ENCODE measurements around the gene ERICH3. TPM values are rescaled to one million over a fixed set of nuclear protein-coding genes. Genes with fewer than 3 reads are reported as not detected.

The ERICH3 gene
- total RNA-seq, 1 donor = not detected

DNA sequence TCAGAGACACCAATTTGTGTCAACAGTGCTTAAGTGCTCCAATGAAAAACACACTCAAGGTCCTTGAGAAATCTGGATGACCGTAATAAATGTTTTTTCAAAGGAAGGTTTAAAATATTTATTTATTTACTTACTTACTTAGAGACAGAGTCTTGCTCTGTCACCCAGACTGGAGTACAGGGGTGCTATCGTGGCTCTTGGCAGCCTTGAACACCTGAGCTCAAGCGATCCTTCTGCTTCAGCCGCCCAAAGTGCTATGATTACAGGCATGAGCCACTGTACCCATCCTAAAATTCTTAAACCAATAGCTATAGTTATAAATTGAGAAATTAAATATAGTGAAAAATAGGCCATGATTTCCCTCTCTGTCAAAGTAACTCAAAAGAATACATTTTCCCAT lies 17.3 kb upstream of the ERICH3 start:
- Histone ChIP-seq H3K27me3 (ENCODE audit: insufficient read depth, low read length) (no peaks in the 10 kb centered on the region), H3K4me3 (ENCODE audit: insufficient read depth, low read length) (no peak overlapping the region), H3K27ac (ENCODE audit: low read depth, low read length) (no peak overlapping the region), H3K79me2 (ENCODE audit: insufficient read depth, low read length) (no peaks in the 10 kb centered on the region), H3K4me2 (ENCODE audit: insufficient read depth, low read length) (no peak overlapping the region), H3K4me1 (ENCODE audit: insufficient read depth, low read length) (peaks cover 8% of the 10 kb centered on the region), H2AFZ (ENCODE audit: low read length) (no peak overlapping the region), H3K9me3 (ENCODE audit: low read depth, low read length) (no peaks in the 10 kb centered on the region), H4K20me1 (ENCODE audit: insufficient read depth, low read length) (no peaks in the 10 kb centered on the region), H3K36me3 (ENCODE audit: insufficient read depth, low read length) (no peaks in the 10 kb centered on the region)
- TF ChIP-seq, protein P1, sequence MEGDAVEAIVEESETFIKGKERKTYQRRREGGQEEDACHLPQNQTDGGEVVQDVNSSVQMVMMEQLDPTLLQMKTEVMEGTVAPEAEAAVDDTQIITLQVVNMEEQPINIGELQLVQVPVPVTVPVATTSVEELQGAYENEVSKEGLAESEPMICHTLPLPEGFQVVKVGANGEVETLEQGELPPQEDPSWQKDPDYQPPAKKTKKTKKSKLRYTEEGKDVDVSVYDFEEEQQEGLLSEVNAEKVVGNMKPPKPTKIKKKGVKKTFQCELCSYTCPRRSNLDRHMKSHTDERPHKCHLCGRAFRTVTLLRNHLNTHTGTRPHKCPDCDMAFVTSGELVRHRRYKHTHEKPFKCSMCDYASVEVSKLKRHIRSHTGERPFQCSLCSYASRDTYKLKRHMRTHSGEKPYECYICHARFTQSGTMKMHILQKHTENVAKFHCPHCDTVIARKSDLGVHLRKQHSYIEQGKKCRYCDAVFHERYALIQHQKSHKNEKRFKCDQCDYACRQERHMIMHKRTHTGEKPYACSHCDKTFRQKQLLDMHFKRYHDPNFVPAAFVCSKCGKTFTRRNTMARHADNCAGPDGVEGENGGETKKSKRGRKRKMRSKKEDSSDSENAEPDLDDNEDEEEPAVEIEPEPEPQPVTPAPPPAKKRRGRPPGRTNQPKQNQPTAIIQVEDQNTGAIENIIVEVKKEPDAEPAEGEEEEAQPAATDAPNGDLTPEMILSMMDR (IDR thresholded peaks at IDR 0.05; ENCODE audit: extremely low read depth, low read depth, low read length) = no peak
- no peak for DNase-seq (ENCODE audit: insufficient read length, low spot score, missing footprints)

DNA sequence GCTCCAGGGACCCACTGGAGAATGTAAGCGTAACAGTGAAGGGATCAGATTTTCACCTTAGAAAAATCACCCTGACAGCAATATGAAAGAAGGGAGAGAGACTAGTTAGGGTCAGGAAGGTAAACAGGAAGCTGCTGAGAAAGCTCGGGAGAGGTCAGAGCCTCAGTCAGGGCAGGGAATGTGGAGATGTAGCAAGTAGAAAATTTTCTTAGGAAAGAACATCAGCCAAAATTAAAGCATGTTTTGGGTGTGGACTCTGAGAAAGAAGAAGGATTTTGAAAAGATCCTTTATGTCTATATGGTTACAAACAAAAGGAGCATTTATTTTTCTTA lies 16.7 kb upstream of the ERICH3 start:
- no peak overlapping the region for H3K4me2 ChIP-seq (ENCODE audit: insufficient read depth, low read length)
- peaks cover 8% of the 10 kb centered on the region for H3K4me1 ChIP-seq (ENCODE audit: insufficient read depth, low read length)
- H3K79me2 ChIP-seq (ENCODE audit: insufficient read depth, low read length) = no peaks in the 10 kb centered on the region
- no peak overlapping the region for H3K4me3 ChIP-seq (ENCODE audit: insufficient read depth, low read length)
- H2AFZ ChIP-seq (ENCODE audit: low read length) = peak overlapping the region; percentile 67
- H3K27me3 ChIP-seq (ENCODE audit: insufficient read depth, low read length) = no peaks in the 10 kb centered on the region
- DNase-seq (ENCODE audit: insufficient read length, low spot score, missing footprints) = no peak
- H4K20me1 ChIP-seq (ENCODE audit: insufficient read depth, low read length) = no peaks in the 10 kb centered on the region
- no peaks in the 10 kb centered on the region for H3K36me3 ChIP-seq (ENCODE audit: insufficient read depth, low read length)
- no peaks in the 10 kb centered on the region for H3K9me3 ChIP-seq (ENCODE audit: low read depth, low read length)
- TF ChIP-seq, protein P1 (IDR thresholded peaks at IDR 0.05; ENCODE audit: extremely low read depth, low read depth, low read length) = no peak
- H3K27ac ChIP-seq (ENCODE audit: low read depth, low read length) = no peak overlapping the region

GRCh38 chr1:74689621-74690363 lies 16.2 kb upstream of the ERICH3 start:
- DNase-seq (ENCODE audit: insufficient read length, low spot score, missing footprints) = no peak
- Histone ChIP-seq H3K27me3 (ENCODE audit: insufficient read depth, low read length) (no peaks in the 10 kb centered on the region), H2AFZ (ENCODE audit: low read length) (peak overlapping the region; percentile 67), H3K4me3 (ENCODE audit: insufficient read depth, low read length) (no peak overlapping the region), H3K79me2 (ENCODE audit: insufficient read depth, low read length) (no peaks in the 10 kb centered on the region), H3K4me2 (ENCODE audit: insufficient read depth, low read length) (peak overlapping the region; percentile 58), H3K27ac (ENCODE audit: low read depth, low read length) (no peak overlapping the region), H3K36me3 (ENCODE audit: insufficient read depth, low read length) (no peaks in the 10 kb centered on the region), H4K20me1 (ENCODE audit: insufficient read depth, low read length) (no peaks in the 10 kb centered on the region), H3K4me1 (ENCODE audit: insufficient read depth, low read length) (peaks cover 8% of the 10 kb centered on the region), H3K9me3 (ENCODE audit: low read depth, low read length) (no peaks in the 10 kb centered on the region)
- TF ChIP-seq, protein P1 (IDR thresholded peaks at IDR 0.05; ENCODE audit: extremely low read depth, low read depth, low read length) = peak; percentile 81

DNA sequence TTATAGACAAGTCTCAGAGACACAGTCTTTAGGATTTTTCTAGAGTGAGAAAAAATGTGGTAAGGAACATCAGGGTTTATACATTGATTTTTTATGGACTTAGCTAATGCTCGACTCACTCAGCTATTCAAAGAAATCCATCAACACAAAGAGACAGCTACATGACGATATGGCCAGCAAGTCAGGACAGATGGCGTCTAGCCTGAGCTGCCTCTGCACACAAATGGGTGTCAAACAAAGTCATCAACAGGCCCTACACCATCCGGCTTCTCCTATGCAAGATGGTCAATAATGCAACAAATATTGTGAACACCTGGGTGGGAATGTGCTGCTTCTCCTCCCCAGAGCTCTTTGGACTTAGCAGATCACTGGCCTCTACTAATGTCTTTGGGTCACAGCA lies 13.3 kb upstream of the ERICH3 start:
- no peak overlapping the region for H3K4me3 ChIP-seq (ENCODE audit: insufficient read depth, low read length)
- DNase-seq (ENCODE audit: insufficient read length, low spot score, missing footprints) = no peak
- H3K79me2 ChIP-seq (ENCODE audit: insufficient read depth, low read length) = no peaks in the 10 kb centered on the region
- no peaks in the 10 kb centered on the region for H3K27me3 ChIP-seq (ENCODE audit: insufficient read depth, low read length)
- H3K4me2 ChIP-seq (ENCODE audit: insufficient read depth, low read length) = no peak overlapping the region
- no peak overlapping the region for H3K27ac ChIP-seq (ENCODE audit: low read depth, low read length)
- no peaks in the 10 kb centered on the region for H3K9me3 ChIP-seq (ENCODE audit: low read depth, low read length)
- H3K4me1 ChIP-seq (ENCODE audit: insufficient read depth, low read length) = no peaks in the 10 kb centered on the region
- TF ChIP-seq, protein P1 (IDR thresholded peaks at IDR 0.05; ENCODE audit: extremely low read depth, low read depth, low read length) = no peak
- no peak overlapping the region for H2AFZ ChIP-seq (ENCODE audit: low read length)
- H3K36me3 ChIP-seq (ENCODE audit: insufficient read depth, low read length) = no peaks in the 10 kb centered on the region
- no peaks in the 10 kb centered on the region for H4K20me1 ChIP-seq (ENCODE audit: insufficient read depth, low read length)

All from osteoblast (primary cell).